H9 (cell line): ENCODE data around the gene CFAP97. TPM values are rescaled to one million over a fixed set of nuclear protein-coding genes. Genes with fewer than 3 reads are reported as not detected.
A peak's percentile ranks its signal among the peaks of the same experiment; 100 is the strongest.

Source experiments
- DNase-seq: peaks from one replicate; pipeline ENCODE4 v3.0.0-alpha.2; 2017
- H2AFZ ChIP-seq: one replicate; pipeline ENCODE4 v1.6.1; 2013; ENCODE audit warnings: mild to moderate bottlenecking, low read length, control low read depth, moderate library complexity
- H2AK5ac ChIP-seq: 2 replicates; pipeline ENCODE4 v1.6.1; 2013; ENCODE audit warnings: low read length, control low read depth, mixed read lengths; ENCODE audit not compliant: insufficient read length
- H2BK120ac ChIP-seq: one replicate; pipeline ENCODE4 v1.6.1; 2013; ENCODE audit warnings: low read depth, mild to moderate bottlenecking, low read length, control low read depth, inconsistent platforms; ENCODE audit not compliant: poor library complexity, severe bottlenecking
- H2BK12ac ChIP-seq: 2 replicates; pipeline ENCODE4 v1.6.1; 2013; ENCODE audit warnings: low read length, control low read depth, mixed read lengths, low read depth; ENCODE audit not compliant: insufficient read length
- H2BK15ac ChIP-seq: 2 replicates; pipeline ENCODE4 v1.6.1; 2013; ENCODE audit warnings: low read depth, low read length, control low read depth
- H2BK20ac ChIP-seq: one replicate; pipeline ENCODE4 v1.6.1; 2013; ENCODE audit warnings: low read depth, mild to moderate bottlenecking, low read length, control low read depth, inconsistent platforms; ENCODE audit not compliant: poor library complexity, severe bottlenecking
- H2BK5ac ChIP-seq: 2 replicates; pipeline ENCODE4 v1.6.1; 2013; ENCODE audit warnings: low read length, control low read depth, mixed read lengths; ENCODE audit not compliant: insufficient read length
- H3K14ac ChIP-seq: 2 replicates; pipeline ENCODE4 v1.6.1; 2013; ENCODE audit warnings: low read length, control low read depth; ENCODE audit not compliant: insufficient read depth
- H3K18ac ChIP-seq: 2 replicates; pipeline ENCODE4 v1.6.1; 2013; ENCODE audit warnings: low read depth, mild to moderate bottlenecking, mixed read lengths, low read length, control low read depth; ENCODE audit not compliant: insufficient read length
- H3K23ac ChIP-seq: 2 replicates; pipeline ENCODE4 v1.6.1; 2013; ENCODE audit warnings: low read length, control low read depth, mixed read lengths, low read depth; ENCODE audit not compliant: insufficient read length
- H3K23me2 ChIP-seq: 2 replicates; pipeline ENCODE4 v1.6.1; 2013; ENCODE audit warnings: low read depth, mild to moderate bottlenecking, mixed read lengths, low read length, control low read depth; ENCODE audit not compliant: insufficient read length, poor library complexity, severe bottlenecking
- H3K27ac ChIP-seq: 2 replicates; pipeline ENCODE4 v1.5.1; 2013; ENCODE audit warnings: low read length, control low read depth, mixed read lengths, low read depth; ENCODE audit not compliant: insufficient read length
- H3K27me3 ChIP-seq: 2 replicates; pipeline ENCODE4 v1.6.1; 2013; ENCODE audit warnings: low read length, control low read depth, inconsistent platforms; ENCODE audit not compliant: insufficient read depth
- H3K4ac ChIP-seq: 2 replicates; pipeline ENCODE4 v1.6.1; 2013; ENCODE audit warnings: low read depth, mild to moderate bottlenecking, control low read depth, inconsistent platforms, low read length, moderate library complexity
- H3K4me1 ChIP-seq: 2 replicates; pipeline ENCODE4 v1.6.1; 2013; ENCODE audit warnings: low read length, control low read depth, inconsistent platforms; ENCODE audit not compliant: insufficient read depth
- H3K4me2 ChIP-seq: 2 replicates; pipeline ENCODE4 v1.6.1; 2013; ENCODE audit warnings: low read length, control low read depth, mixed read lengths; ENCODE audit not compliant: insufficient read length, insufficient read depth
- H3K56ac ChIP-seq: 2 replicates; pipeline ENCODE4 v1.6.1; 2013; ENCODE audit warnings: low read depth, mild to moderate bottlenecking, mixed read lengths, low read length, control low read depth; ENCODE audit not compliant: insufficient read length
- H3K79me1 ChIP-seq: 2 replicates; pipeline ENCODE4 v1.6.1; 2013; ENCODE audit warnings: low read depth, mild to moderate bottlenecking, moderate library complexity, low read length, control low read depth, inconsistent platforms; ENCODE audit not compliant: insufficient read depth, poor library complexity, severe bottlenecking
- H3K79me2 ChIP-seq: 2 replicates; pipeline ENCODE4 v1.6.1; 2013; ENCODE audit warnings: low read length, control low read depth, inconsistent platforms; ENCODE audit not compliant: insufficient read depth
- H3K9ac ChIP-seq: 2 replicates; pipeline ENCODE4 v1.6.1; 2013; ENCODE audit warnings: low read length, control low read depth, mixed read lengths; ENCODE audit not compliant: insufficient read length; ENCODE audit errors: extremely low read depth
- H3K9me3 ChIP-seq: one replicate; pipeline ENCODE4 v1.6.1; 2013; ENCODE audit warnings: low read depth, low read length, inconsistent platforms; ENCODE audit not compliant: control insufficient read depth
- H3T11ph ChIP-seq: one replicate; pipeline ENCODE4 v1.6.1; 2013; ENCODE audit warnings: mild to moderate bottlenecking, low read length, control low read depth, inconsistent platforms
- H4K20me1 ChIP-seq: one replicate; pipeline ENCODE4 v1.6.1; 2013; ENCODE audit not compliant: control insufficient read depth, insufficient read length, insufficient read depth
- H4K5ac ChIP-seq: 2 replicates; pipeline ENCODE4 v1.6.1; 2013; ENCODE audit warnings: low read depth, mild to moderate bottlenecking, mixed read lengths, low read length, control low read depth; ENCODE audit not compliant: insufficient read length
- H4K8ac ChIP-seq: replicated peaks from 2 replicates; pipeline ENCODE4 v1.6.1; 2013; ENCODE audit warnings: low read length, control low read depth, mixed read lengths, low read depth; ENCODE audit not compliant: insufficient read length
- H4K91ac ChIP-seq: 2 replicates; pipeline ENCODE4 v1.6.1; 2013; ENCODE audit warnings: low read depth, mild to moderate bottlenecking, moderate library complexity, mixed read lengths, low read length, control low read depth; ENCODE audit not compliant: insufficient read length
- H3K27ac Mint-ChIP-seq, 3 experiments: 2 replicates in 2 of 3; 3 replicates in 1 of 3; pipeline ENCODE4 v1.8.0; 2020 to 2021; ENCODE audit warnings: mixed read lengths in 3 of 3, mild to moderate bottlenecking in 1 of 3, moderate library complexity in 1 of 3
- H3K27me3 Mint-ChIP-seq: 2 replicates; pipeline ENCODE4 v1.8.0; 2021; ENCODE audit warnings: low read depth, mild to moderate bottlenecking, moderate library complexity, mixed read lengths
- H3K36me3 Mint-ChIP-seq, 3 experiments: 2 replicates in 2 of 3; 3 replicates in 1 of 3; pipeline ENCODE4 v1.8.0; 2020 to 2021; ENCODE audit warnings: low read depth in 3 of 3, mixed read lengths in 3 of 3; ENCODE audit not compliant: insufficient read depth in 1 of 3
- H3K4me1 Mint-ChIP-seq, 2 experiments: 2 replicates each; pipeline ENCODE4 v1.8.0; 2020; ENCODE audit warnings: mixed read lengths in 2 of 2
- H3K4me3 Mint-ChIP-seq, 2 experiments: 2 replicates in 1 of 2; 3 replicates in 1 of 2; pipeline ENCODE4 v1.8.0; 2020 to 2021; ENCODE audit warnings: mild to moderate bottlenecking in 2 of 2, mixed read lengths in 2 of 2, moderate library complexity in 1 of 2
- H3K9me3 Mint-ChIP-seq, 2 experiments: 2 replicates in 1 of 2; 3 replicates in 1 of 2; pipeline ENCODE4 v1.8.0; 2020; ENCODE audit warnings: mild to moderate bottlenecking in 2 of 2, mixed read lengths in 2 of 2, moderate library complexity in 1 of 2
- WGBS: extraction: QIAGEN DNeasy Blood & Tissue Kit; methylation state at CpG from one replicate; pipeline ENCODE4 v1.1.7; 2013; ENCODE audit warnings: missing lambda C conversion rate, low lambda C conversion rate, mixed read lengths; ENCODE audit not compliant: insufficient read length; ENCODE audit errors: extremely low coverage; 5-methylcytosine and 5-hydroxymethylcytosine counted together
- total RNA-seq: library from RNA; stranded (reverse); gene quantifications from 2 replicates; pipeline ENCODE4 v1.2.1, GENCODE V29; 2021
- TF ChIP-seq, protein P1 (sequence below): fragments of 200-600 bp; sonication (generic); conservative IDR thresholded peaks from 3 replicates; pipeline ENCODE4 v1.8.0; 2021; ENCODE audit warnings: antibody characterized with exemption, mild to moderate bottlenecking

Gene CFAP97
- total RNA-seq, 1 experiment from 2014 or later = 39.3 TPM

DNA sequence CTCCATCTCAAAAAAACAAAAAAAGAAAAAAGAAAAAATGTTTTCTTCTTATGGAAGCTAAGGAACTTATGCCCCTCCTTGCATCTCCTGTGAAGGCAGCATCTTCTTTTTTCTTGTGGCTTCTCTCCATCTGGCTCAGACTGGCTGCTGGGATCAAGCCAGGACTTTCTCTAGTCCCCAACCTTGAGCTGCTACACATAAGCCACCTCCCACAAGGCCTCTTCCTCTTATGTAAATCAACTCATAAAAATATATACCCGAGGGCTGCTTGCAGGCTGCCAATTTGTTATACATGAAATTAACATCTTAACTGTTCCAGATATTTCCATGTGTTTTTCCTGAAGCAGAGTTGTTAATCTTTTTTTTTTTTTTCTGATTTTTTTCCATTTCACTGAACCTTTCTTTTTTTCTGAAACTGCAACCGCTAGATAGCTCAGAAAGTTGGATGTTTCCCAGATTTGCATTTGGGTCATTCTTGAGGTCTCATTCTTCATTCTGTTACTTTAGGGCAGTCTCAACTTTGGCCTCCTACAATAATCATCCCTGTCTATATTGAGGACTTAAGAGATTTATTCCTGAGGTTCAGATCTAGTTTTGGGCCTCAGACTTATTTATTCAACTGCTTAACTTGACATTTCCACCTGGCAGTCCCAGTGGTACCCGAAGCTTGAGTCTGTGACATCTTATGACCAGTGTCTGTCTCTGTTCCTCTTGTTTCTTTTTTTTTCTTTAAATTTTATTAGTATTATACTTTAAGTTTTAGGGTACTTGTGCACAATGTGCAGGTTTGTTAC lies 15.9 kb upstream of the CFAP97 start:
- no peak overlapping the region for H3K27ac ChIP-seq
- H2AK5ac ChIP-seq = no peak overlapping the region
- DNase-seq = no peak
- no peak overlapping the region for H4K91ac ChIP-seq
- H4K8ac ChIP-seq = no peak overlapping the region
- peaks cover 3% of the 10 kb centered on the region; the same call in 1 of the 2 replicates for H3K4me1 ChIP-seq
- no peak overlapping the region for H2BK20ac ChIP-seq
- no CpG with 5 or more reads among the region's 3 CpGs for WGBS
- Mint-ChIP-seq H3K27ac (peak overlapping the region in 1 of 3 experiments; percentile 72; a peak in 1 of 7 replicates), H3K4me3 (no peak overlapping the region; a peak in 1 of 5 replicates), H3K9me3 (no peaks in the 10 kb centered on the region), H3K27me3 (no peaks in the 10 kb centered on the region), H3K36me3 (peaks cover 0 to 4% (median 3%) of the 10 kb centered on the region in 3 experiments; a peak in 2 of 7 replicates), H3K4me1 (peaks cover 17 to 20% of the 10 kb centered on the region in 2 experiments)
- peaks cover 8% of the 10 kb centered on the region for H3K79me1 ChIP-seq
- H3K14ac ChIP-seq = no peak overlapping the region
- no peaks in the 10 kb centered on the region for H4K20me1 ChIP-seq
- H3T11ph ChIP-seq = no peak overlapping the region
- no peaks in the 10 kb centered on the region for H3K79me2 ChIP-seq
- no peak overlapping the region for H2BK12ac ChIP-seq
- no peak overlapping the region for H3K4me2 ChIP-seq
- H3K23ac ChIP-seq = no peak overlapping the region
- no peak overlapping the region for H4K5ac ChIP-seq
- TF ChIP-seq, protein P1, sequence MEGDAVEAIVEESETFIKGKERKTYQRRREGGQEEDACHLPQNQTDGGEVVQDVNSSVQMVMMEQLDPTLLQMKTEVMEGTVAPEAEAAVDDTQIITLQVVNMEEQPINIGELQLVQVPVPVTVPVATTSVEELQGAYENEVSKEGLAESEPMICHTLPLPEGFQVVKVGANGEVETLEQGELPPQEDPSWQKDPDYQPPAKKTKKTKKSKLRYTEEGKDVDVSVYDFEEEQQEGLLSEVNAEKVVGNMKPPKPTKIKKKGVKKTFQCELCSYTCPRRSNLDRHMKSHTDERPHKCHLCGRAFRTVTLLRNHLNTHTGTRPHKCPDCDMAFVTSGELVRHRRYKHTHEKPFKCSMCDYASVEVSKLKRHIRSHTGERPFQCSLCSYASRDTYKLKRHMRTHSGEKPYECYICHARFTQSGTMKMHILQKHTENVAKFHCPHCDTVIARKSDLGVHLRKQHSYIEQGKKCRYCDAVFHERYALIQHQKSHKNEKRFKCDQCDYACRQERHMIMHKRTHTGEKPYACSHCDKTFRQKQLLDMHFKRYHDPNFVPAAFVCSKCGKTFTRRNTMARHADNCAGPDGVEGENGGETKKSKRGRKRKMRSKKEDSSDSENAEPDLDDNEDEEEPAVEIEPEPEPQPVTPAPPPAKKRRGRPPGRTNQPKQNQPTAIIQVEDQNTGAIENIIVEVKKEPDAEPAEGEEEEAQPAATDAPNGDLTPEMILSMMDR = no peak
- H3K9me3 ChIP-seq = no peaks in the 10 kb centered on the region
- no peaks in the 10 kb centered on the region for H3K23me2 ChIP-seq
- H3K4ac ChIP-seq = no peak overlapping the region
- H2AFZ ChIP-seq = no peak overlapping the region
- no peak overlapping the region for H3K9ac ChIP-seq
- no peak overlapping the region for H3K18ac ChIP-seq
- no peaks in the 10 kb centered on the region for H3K27me3 ChIP-seq
- H2BK120ac ChIP-seq = no peak overlapping the region
- H3K56ac ChIP-seq = no peak overlapping the region
- no peak overlapping the region for H2BK15ac ChIP-seq
- no peak overlapping the region for H2BK5ac ChIP-seq
